HG03196 (cell line): ENCODE measurements around the gene HSPB3.
"Not testable (repeated sequence)": the region's sequence is repeated elsewhere in the genome, so short reads cannot be mapped to it uniquely, and the experiment has no call there.

ENCODE experiments used
- ATAC-seq: cut with Tn5 transposase; IDR thresholded peaks from one replicate; pipeline ENCODE4 v1.9.1; 2021; ENCODE audit not compliant: unreplicated experiment

HSPB3 gene

DNA sequence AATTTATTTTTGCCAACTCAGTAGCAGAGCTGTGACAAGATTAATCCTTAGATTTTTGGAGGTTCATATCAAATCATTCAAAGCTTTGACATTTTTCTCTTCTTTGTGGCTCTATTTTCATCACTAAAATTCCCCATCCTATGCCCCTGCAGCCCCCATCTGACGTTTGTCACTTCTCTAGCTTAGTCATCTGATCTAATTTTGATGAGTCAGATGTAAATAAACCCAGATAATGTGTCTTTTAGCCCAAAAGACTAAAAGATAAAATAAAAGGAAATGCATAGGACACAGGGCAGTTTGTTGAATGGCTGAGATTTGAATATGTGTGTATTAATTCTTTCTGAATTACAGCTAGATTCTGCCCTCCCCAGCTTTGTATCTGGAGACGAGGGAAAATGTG, 897 bp upstream of the HSPB3 start:
- no peak for ATAC-seq

DNA sequence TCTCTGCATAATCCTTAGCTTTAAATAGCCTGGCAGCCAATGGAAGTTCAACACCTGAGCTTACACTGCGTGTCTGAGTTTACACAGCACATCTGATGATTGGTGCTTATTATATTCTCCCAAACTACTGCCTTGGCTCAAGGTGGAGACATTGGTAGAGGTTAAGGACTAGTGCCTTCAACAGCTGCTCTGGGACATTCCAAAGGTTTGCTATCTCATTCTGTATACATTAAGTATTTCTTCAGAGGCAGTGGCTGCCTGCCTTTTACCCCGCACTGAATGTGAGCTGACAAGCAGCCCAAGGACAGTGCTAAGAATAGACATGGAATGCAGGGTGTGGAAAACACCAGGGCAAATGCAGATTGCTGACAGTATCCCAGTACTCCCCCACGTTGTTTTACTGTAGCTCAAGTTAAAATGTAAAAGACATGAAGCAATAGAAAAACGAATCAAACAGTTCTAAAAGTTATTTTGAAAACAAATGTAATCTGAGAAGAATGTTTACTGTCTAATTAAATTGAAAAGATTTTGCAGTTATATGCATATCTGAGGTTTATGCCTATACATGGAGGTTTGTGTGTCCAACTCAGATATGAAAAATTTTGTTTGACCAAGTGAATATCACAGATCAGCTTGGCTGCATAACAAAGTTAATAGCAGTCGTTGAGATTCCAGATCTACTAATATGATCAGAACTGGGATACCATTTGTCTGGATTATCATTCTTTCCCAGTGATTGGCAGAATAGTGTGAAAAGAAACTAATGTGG, 1.8 kb downstream of the HSPB3 start:
- no peak for ATAC-seq

DNA sequence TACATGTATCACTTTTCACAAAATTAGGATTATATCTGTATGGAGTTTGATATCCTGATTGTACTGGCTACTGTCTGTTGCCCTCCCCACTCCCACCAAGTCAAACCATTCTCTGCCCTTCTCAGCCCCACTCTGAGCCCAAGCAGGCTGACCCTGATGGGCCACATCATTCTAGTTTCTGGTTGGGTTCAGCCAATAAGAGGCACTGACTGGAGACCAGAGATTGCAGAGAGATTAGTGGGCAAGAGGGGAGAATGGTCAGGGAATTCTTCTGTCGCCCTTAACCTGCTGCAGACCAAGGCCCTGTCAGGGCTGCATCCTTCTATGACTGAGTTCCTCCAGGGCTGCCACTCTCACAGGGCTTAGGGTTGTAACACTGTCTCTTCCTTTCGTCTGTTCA, 2.7 kb downstream of the HSPB3 start:
- no peak for ATAC-seq

DNA sequence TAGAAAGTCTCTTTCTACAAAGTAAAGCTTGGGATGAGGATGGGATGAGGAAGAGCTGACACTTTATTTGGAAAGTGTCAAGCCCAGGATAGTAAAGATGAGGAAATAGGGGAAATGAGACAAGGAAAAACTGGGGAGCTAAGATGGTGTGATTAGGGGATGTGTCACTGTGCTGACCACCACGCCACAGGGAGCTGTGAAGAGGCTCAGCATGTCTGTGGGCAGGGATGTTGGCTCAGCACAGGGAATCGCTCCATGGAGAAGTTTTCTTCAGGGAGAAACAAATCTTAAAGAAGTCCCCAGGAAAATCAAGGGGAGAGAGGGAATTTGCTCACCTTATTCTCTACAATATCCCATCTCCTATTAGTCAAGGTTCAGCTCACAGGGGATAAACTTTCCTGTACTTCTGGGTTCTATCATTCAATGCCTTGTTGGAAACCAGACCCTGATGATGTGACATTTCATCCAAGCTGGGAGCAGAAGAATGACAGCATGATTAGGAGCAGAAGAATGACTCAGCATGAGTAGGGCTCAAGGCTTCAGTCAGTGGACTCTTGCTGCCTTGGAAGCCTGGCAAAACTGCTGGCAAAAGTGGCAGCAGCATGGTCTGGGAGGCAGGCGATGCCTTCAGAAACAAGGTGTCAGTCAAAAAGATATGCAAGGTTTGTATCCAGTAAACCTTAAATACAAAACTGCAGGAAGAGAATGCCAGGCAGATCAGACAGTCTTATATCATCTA, 4.9 kb downstream of the HSPB3 start:
- ATAC-seq: no peak

DNA sequence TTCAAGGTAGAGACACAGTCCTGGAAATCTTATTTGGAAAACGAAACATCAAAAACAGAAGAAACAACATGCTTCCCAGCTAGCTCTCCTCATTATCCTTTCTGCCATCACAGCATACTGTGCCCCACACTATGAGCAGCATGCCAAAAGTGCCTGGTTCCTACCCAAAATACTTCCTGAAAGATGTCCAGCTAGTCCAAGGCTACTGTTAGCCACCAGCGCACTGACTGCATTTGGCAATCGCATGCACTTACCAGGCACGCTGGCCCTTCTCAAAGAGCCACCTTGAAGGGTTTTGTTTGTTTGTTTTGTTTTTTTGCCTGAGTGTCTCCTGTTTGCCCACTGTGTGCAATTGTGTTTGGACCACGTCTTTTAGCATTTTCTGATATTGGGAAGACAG, 6.8 kb downstream of the HSPB3 start:
- ATAC-seq: no peak

DNA sequence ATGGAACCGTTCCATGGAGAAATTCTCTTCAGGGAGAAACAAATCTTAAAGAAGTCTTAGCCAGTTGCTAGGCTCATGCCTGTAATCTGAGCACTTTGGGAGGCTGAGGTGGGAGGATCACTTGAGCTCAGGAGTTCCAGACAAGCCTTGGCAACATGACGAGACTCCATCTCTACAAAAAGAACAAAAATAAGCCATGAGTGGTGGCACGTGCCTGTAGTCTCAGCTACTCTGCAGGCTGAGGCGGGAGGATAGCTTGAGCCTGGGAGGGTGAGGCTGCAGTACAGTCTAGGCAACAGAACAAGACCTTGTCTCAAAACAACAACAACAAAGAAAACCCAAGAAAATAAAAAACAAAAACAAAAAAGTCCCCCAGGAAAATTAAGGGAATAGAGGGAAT, 8.2 kb downstream of the HSPB3 start:
- no peak for ATAC-seq

DNA sequence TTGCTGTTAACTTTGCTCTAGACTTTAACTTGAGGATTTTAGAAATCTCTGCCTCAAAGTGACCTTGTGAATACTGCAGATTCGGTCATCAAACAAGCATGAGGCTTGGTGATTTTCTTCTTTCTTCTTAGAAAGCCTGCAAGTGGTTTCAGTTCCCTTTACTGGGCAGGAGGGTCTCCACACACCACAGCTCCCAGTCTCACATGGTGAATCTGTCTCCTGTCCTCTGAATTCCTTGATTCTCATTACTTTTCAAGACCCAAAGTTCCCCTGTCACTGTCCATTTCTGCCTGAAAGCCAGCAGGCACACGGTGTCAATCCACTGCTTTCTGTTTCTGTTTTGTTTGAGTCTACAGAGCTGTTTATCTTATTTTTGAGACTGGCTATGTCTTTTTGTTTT, 14.1 kb downstream of the HSPB3 start:
- ATAC-seq: peak; percentile 60

DNA sequence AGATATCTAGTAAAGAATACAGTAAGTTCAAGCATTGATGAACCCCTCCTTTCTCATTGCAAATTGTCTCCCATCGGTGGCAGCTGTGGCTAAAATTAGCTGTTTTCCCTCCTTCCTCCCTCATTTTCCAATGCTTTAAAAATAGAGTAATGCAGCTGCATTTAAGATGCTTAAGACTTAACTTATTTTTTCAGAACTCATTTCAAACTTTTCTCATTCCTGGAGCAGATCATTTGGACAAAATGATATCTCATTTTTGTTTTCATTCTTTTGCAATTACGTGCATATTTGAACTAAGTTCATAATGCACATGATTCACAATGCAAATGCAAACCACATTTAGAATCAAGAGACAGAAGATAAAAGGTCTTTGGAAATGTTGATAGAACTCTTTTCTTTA, 14.6 kb downstream of the HSPB3 start:
- ATAC-seq: no peak

DNA sequence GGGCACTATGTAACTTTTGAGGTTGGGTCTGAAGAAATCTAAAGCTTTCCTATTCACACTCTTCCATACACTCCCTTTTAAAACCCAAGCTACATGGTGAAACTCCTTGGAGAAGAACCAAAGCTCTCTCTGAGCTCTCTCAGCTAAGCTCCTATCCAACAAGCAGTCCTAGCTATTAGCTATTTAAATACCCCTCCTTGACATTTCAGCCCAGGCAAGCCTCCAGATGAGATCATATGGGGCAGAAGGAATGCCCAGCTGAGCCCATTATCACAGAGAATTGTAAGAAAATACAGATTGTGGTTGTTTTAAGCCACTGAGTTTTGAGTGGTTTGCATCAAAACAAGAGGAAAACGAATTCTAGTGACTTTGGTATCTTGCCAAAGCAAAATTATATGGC, 15.2 kb downstream of the HSPB3 start:
- no peak for ATAC-seq

DNA sequence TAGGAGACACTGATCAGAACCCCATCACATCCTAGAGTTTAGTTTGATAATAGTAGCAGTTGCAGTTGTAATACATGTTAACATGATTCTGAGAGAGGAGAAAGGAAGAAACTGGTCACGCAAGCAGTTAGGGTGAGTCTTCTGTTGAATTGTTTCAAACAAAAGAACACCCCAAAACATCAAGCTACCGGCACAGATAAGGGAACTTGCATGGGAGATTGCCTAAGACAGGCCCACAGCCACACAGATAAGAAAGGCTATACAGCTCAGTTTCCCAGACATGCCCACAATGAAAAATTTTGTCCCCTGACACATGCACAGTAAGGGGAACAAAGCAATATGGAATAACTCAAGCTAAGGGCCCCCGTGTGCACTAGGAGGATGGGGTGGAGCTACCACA, 15.9 kb downstream of the HSPB3 start:
- no peak for ATAC-seq

DNA sequence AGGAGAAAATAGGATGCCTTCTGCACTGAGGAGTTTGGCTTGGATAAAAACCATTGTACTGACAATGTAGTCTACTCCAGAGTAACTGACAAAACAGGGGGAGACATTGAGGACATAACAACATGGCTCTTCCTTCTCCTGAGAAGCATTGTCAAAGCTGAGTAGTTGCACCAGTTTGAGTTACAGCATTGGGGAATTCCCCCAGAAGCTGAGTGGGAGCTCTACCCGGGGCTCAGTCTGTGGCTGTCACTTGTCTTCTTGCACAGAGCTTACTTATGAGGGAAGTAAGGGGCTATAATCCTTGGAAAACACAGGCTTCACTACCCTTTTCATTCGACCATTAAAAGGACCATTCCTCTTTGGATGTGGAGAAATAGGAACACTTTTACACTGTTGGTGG, 21.2 kb downstream of the HSPB3 start:
- ATAC-seq: no peak

DNA sequence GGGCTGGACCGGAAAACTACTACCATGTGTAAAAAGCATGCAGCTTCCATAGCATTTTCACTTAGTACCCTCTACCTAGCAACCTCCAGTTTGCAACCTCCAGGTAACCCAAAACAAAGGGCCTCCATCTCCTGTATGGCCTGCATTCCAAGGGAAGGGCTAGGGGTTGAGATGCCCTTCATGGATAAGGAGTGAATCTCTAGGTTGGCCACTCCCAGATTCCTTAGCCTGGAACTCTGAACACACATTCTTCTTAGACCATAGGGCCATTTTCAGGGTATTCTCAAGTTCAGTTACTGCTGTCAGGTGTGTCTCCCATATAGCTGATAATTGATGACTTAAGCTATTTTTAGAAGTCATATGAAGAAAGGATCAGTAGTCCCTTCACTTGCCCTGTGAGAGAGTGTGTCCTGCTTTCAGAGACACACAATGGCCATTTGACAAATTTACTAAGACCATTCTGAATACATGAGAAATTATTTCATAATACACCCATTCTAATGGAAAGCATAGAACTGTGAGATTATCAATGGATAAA, 22.5 kb downstream of the HSPB3 start:
- ATAC-seq: no peak

DNA sequence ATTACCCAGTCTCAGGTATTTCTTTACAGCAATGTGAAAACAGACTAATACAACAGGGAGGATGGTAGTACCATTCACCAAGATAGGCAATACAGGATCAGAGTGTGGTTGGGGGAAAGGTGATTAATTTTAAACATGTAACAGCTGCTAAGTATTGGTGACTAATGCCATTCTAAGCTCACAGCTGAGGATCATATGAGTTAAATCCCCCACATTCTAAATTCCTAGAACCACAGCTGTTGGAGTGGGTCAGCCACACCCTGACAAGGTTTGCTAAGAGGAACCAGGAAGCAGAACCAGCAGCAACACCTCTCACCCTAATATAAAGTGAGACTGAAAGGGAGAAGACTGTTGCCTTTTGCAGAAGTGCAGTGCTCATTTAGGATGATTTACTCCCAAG, 24.8 kb downstream of the HSPB3 start:
- no peak for ATAC-seq

DNA sequence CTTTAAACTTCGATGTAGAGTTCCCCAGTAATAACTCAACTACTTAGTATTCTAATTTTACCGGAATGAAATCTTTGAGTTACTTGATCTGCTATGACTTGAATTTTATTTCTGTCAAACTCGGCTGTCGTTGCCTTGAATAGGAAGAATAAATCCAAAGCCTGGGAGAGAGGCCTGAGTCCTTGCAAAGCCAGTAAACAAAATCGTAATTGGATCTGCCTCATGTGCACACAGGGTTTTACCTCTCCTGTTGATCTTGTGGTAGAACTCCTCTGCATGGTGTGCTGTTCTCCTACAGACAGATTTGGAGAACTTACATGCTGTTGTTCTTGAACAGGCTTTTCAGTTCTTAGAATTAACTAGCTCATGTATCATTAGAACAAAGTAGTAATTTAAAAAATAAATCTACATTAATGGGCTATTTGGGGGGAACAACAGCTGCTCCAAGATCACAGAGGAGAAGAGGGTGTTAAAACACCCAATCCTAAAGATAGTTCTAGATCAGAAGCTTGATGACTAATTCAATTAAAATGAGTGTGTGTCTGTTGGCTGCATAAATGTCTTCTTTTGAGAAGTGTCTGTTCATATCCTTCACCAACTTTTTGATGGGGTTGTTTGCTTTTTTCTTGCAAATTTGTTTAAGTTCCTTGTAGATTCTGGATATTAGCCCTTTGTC, 28.9 kb downstream of the HSPB3 start:
- no peak for ATAC-seq

DNA sequence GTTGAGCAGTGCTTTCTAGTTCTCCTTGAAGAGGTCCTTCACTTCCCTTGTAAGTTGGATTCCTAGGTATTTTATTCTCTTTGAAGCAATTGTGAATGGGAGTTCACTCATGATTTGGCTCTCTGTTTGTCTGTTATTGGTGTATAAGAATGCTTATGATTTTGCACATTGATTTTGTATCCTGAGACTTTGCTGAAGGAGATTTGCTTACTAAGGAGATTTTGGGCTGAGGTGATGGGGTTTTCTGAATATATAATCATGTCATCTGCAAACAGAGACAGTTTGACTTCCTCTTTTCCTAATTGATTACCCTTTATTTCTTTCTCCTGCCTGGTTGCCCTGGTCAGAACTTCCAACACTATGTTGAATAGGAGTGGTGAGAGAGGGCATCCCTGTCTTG, 30.2 kb downstream of the HSPB3 start:
- not testable (repeated sequence) for ATAC-seq

DNA sequence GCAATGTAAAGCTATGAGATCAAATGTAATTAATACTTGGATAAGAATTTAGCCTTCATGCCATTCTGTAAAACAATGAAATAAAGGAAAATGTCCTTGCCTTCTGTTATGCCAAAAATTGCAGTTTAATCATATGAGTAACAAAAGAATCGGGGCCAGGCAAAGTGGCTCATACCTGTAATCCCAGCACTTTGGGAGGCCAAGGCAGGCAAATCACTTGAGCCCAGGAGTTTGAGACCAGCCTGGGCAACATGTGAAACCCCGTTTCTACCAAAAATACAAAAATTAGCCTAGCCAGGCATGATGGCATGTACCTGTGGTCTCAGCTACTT, 34.1 kb downstream of the HSPB3 start:
- ATAC-seq: not testable (repeated sequence)

DNA sequence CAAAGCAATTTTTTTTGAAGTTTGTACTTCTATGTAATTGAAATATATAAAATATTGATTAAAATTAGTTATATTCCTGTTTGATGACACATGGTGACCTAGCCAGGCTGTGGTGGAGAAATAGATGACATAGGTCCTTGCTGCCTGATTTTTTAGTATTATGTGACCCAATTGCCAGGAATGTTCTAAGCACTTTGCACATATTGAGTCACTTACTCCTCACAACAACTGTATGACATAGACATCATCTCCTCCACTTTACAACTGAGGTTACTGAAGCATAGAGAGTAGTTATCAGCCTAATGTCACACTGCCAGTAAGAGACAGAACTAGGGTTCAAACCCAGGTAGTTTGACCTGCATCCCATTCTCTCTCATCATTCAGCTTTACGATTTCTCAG, 35.8 kb downstream of the HSPB3 start:
- ATAC-seq: no peak

DNA sequence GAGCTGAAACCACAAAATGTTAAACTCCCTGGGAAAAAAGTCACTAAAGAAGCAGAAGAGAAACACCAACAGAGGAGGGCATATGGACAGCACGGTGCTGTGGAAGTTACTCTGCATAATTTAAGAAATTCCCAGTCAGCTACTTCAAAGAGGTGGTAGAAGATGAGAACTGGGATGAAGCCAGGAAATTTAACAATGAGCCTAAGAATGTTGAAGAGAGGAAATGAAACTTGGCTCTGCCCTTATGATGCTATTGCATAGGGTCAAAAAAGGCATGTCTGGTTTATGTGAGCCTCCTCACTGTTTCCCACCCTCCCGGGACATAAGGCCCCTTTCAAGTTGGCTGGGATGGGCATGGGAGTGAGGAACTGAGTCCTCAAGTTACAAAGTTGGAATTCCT, 36.7 kb downstream of the HSPB3 start:
- no peak for ATAC-seq

DNA sequence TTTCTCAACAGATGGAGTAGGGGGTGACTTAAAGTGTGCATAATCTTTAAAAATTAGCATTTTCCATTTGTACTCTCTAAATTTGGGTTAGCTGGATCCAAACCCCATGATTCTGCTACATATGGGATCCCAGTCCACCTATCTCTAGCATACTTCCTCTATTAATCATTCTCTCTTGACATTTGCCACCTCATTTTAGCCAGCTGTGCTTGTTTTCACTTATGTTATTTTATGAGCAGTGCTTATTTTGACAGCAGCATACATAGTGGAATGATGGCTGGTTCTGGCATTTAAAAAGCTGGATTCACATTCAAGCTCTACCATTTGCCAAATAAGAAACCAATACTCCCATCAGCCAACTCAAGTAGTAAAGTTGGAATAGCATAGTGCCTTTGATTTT, 39.5 kb downstream of the HSPB3 start:
- ATAC-seq: no peak
